ENCODE data around the gene H3-3A.

DNA sequence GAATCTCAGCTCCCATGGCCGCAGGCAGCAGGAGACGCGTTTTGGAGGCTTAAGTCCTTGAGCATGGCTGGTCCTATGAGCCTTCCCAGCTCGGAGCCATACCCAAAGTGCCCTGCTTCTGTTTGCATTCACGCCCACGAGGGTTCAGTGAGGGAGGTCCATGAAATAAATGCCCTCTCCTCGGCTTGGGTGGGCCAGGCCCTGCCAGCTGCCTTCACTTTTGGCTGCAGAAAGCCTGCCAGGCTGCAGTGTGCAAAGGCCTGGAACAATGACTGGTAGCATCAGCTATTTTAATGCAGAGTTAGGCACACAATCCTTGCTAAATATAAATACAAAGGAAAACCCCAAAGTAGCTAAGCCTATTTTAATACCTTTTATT, 49.4 kb downstream of the H3-3A start:
- TF ChIP-seq, protein P1, sequence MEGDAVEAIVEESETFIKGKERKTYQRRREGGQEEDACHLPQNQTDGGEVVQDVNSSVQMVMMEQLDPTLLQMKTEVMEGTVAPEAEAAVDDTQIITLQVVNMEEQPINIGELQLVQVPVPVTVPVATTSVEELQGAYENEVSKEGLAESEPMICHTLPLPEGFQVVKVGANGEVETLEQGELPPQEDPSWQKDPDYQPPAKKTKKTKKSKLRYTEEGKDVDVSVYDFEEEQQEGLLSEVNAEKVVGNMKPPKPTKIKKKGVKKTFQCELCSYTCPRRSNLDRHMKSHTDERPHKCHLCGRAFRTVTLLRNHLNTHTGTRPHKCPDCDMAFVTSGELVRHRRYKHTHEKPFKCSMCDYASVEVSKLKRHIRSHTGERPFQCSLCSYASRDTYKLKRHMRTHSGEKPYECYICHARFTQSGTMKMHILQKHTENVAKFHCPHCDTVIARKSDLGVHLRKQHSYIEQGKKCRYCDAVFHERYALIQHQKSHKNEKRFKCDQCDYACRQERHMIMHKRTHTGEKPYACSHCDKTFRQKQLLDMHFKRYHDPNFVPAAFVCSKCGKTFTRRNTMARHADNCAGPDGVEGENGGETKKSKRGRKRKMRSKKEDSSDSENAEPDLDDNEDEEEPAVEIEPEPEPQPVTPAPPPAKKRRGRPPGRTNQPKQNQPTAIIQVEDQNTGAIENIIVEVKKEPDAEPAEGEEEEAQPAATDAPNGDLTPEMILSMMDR (IDR thresholded peaks at IDR 0.05; ENCODE audit: low read depth, low read length, missing input control), result no peak
- TF ChIP-seq HNF4A (conservative IDR thresholded peaks at IDR 0.05) (no peak), MAX (IDR thresholded peaks at IDR 0.05) (no peak)
- TF ChIP-seq, protein P2, sequence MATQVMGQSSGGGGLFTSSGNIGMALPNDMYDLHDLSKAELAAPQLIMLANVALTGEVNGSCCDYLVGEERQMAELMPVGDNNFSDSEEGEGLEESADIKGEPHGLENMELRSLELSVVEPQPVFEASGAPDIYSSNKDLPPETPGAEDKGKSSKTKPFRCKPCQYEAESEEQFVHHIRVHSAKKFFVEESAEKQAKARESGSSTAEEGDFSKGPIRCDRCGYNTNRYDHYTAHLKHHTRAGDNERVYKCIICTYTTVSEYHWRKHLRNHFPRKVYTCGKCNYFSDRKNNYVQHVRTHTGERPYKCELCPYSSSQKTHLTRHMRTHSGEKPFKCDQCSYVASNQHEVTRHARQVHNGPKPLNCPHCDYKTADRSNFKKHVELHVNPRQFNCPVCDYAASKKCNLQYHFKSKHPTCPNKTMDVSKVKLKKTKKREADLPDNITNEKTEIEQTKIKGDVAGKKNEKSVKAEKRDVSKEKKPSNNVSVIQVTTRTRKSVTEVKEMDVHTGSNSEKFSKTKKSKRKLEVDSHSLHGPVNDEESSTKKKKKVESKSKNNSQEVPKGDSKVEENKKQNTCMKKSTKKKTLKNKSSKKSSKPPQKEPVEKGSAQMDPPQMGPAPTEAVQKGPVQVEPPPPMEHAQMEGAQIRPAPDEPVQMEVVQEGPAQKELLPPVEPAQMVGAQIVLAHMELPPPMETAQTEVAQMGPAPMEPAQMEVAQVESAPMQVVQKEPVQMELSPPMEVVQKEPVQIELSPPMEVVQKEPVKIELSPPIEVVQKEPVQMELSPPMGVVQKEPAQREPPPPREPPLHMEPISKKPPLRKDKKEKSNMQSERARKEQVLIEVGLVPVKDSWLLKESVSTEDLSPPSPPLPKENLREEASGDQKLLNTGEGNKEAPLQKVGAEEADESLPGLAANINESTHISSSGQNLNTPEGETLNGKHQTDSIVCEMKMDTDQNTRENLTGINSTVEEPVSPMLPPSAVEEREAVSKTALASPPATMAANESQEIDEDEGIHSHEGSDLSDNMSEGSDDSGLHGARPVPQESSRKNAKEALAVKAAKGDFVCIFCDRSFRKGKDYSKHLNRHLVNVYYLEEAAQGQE (IDR thresholded peaks at IDR 0.05), result no peak

All from liver (tissue), 3 donors.